Glomerular endothelial cell (primary cell): ENCODE measurements around the gene PLCL1. TPM values are rescaled to one million over a fixed set of nuclear protein-coding genes. Genes with fewer than 3 reads are reported as not detected.
"Not testable (repeated sequence)": the region's sequence is repeated elsewhere in the genome, so short reads cannot be mapped to it uniquely, and the experiment has no call there.

Source experiments
- DNase-seq: peaks from one replicate; pipeline ENCODE4 v3.0.0-alpha.2; 2011; ENCODE audit warnings: low read depth, low spot score; ENCODE audit errors: extremely low read depth
- total RNA-seq: library from RNA; depleted of rRNA; stranded (reverse); fragments of >200 nt; gene quantifications from 2 replicates; pipeline ENCODE4 v1.2.3, GENCODE V29; 2015

The PLCL1 gene
- total RNA-seq, 1 donor from 2014 or later: 5.3 TPM

DNA sequence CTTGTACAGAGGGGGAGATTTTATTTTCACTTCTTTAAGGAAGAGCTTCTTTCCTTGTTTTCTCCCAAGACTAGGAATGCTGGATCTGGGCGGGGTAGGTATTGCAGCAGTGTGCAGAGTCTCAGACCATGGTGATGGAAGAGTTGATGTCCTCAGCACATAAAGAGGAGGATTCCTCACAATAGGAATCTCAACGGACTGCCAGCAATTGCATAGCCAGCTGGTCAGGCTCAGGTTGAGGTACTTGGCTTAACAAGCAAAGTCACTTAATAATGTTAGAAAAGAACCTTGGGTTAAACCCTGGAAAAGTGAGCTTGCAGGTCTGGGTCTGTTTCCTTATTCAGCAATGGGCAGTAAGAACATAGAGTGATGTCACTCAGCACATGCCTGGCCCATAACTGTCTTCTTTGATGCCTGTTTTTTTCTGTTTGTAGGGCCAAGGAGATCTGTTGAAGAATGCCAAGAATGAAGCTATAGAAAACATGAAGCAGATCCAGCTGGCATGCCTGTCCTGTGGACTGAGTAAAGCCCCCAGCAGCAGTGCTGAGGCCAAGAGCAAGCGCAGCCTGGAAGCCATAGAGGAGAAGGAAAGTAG is 342.1 kb downstream of the PLCL1 start:
- DNase-seq: no peak

DNA sequence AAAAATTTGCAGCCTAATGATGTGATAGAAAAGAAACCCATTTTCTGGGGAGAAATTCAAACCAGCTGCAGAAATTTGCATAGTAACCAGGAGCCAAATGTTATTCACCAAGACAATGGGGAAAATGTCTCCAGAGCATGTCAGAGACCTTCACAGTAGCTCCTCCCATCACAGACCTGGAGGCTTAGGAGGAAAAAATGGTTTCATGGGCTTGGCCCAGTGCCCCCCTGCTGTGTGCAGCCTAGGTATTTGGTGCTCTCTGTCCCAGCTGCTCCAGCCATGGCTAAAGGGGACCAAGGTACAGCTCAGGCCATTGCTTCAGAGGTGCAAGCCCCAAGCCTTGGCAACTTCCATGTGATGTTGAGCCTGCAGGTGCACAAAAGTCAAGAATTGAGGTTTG is 352.9 kb downstream of the PLCL1 start:
- no peak for DNase-seq

DNA sequence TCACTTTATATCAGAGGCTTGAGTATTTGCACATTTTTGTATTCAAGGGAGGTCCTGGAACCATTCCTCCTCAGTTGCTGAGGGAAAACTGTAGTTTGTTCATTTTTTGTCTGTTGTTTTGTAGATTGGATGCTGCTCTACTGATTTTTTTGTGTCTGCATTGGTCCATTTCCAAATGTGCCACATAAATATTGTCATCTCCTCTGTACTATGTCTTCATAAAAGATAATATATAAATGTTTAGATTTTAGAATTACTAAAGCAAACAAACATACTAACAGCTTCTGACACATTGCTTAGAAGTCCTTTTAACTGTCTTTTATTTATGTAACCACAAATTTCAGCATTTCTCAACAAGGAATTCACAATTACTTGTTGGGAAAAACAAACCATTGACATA is 356.8 kb downstream of the PLCL1 start:
- no peak for DNase-seq

DNA sequence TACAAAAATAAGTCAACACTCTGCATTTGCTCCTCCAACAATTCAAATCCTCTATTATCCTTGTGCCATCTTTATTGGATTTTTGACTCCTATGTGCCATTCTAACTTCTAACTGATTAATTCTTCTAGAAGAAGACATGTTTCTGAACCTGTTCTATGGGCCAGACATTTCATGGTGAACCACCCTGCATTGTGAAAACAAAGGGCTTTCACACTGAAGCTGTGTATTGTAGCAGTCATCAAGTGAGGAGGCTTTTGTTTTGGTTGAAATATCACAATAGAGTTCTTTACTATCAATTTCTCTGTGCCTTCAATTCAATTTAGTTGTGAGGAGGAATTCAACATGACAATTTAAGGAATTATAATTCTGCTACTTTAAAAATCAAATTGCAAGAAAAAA is 357.9 kb downstream of the PLCL1 start:
- no peak for DNase-seq

DNA sequence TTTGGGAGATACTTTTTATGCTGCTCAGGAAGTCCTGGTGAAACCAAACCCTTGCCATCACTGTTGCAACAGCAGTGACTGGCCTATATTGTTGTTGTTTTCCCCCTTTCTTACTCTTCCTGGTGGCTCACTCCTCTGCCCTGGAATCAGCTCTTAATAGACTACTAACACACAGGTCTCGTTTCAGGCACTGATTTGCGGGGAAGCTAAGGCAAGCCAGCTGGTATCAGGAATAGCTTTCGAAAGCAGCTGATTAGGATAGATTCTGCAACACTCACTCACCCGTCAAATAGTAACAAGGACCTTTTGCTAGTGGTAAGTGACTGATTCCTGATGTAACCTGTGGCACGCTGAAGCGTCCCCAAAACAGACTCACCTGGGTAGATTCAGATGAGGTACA is 360.4 kb downstream of the PLCL1 start:
- DNase-seq: no peak

DNA sequence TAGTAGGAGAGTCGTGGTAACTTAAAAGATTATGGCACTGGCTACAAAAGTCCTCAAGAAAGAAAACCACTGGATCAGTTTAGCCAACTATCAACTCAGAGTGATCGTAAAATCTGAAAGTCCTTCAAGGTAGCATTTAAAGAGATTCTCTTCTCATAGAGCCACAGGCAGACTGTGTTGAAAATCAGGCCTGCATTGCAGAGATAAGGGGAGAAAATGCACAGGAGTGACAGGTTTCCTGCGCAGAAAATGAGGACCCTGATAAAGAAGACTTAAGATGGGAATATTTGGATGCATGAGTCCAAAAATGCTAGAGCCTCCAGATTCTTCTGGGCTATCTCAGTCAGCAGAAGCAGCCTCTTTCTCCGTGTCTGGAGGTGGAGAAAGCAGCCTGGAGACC is 360.9 kb downstream of the PLCL1 start:
- DNase-seq: no peak

DNA sequence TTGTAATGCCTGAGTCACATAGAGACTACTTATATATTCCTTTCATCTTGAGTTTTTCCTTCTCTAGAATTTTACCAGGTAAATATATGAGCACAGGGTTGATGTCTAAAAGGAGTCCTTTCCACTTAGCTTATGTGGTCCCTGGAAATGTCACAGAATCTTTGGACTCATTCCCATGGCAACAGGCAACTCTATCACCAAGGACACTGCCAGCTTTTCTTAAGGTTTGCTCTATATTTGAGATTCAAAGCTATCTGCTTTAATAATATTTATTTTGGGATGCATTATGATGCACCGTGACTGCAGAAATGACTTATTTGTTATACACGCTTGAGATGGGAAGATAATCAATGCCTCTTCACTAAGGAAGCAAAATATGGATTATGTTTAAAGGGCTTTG is 363.0 kb downstream of the PLCL1 start:
- DNase-seq: no peak

DNA sequence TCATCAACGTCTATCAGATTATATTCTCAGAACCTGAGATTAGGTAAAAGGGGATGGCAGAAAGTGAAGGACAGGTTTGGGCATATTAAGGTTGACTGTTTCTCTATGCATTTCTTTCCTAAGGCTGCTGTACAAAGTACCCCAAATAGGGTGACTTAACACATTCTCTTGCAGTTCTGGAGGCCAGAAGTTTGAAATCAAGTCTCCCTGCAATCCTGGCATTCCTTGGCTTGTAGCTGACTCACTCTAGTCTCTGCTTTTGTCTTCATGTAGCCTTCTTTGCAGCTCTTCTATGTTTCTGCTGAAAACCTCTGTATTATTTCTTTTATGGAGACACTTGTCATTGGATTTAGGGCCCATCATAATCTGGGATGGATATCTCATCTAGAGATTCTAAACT is 364.3 kb downstream of the PLCL1 start:
- DNase-seq: no peak

DNA sequence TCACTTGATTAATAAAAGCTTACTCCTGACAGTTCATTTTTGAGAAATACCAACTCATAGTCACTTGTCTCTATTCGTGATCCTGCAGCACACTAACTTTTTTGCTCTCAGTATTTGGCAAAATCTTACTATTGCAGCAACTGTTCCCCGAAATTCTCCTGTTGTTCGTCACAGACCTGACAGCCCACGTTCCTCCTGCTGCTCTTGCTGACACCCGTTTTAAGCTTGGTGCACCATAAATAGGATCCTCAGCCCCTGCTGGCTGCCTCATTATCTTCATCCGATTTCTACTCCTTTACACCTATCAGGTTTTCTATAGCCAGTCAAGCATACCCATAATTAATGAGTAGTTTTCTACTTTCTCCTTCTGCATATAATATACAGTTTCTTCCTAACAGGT is 368.8 kb downstream of the PLCL1 start:
- no peak for DNase-seq

DNA sequence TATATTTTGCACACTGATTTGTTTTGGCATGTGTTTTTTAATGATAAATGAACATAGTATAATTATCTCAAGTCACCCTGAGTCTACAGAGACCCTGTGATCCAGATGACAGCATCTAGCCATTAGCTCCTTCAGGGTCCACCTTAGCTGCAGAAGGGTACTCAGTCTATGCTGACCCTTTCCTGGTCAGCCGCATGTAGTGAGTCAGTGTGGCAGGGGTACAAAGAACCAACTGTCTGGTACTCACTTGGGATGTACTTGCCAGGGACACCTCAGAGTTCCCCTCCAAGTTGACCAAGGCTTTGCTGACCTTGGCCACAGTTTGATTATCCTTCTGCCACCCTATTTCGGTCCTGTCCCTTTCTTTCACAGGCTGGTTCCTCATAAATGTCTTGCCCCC is 369.5 kb downstream of the PLCL1 start:
- DNase-seq: no peak

DNA sequence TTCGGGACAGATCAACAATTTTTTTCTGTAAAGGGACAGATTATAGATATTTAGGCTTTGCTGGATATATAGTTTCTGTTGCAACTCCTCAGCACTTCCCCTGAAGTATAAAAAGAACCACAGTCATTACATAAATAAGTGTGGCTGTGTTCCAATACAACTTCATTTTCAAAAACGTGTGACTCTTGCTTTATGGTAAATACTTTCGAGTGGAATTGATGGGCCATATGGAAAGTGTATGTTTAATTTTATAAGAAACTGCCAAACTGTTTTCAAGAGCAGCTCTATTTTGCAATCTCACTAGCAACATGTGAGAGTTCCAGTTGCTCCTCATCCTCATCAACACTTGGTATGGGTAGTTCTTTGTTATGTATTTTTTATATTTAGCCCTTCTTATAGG is 370.9 kb downstream of the PLCL1 start:
- DNase-seq: no peak

DNA sequence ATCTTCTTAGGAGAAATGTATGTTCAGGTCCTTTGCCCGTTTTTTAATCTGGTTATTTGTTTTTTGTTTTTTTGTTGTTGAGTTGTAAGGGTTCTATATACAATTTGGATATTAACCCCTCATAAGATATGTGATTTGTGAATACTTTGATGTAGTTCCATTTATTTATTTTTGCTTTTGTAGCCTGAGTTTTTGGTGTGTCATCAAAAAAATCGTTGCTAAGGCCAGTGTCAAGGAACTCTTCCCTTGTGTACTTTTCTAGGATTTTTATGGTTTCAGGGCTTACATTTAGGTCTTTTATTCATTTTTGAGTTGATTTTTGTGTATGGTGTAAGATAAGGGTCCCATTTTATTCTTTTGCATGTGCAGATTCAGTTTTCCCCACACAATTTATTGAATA is 372.6 kb downstream of the PLCL1 start:
- no peak for DNase-seq

DNA sequence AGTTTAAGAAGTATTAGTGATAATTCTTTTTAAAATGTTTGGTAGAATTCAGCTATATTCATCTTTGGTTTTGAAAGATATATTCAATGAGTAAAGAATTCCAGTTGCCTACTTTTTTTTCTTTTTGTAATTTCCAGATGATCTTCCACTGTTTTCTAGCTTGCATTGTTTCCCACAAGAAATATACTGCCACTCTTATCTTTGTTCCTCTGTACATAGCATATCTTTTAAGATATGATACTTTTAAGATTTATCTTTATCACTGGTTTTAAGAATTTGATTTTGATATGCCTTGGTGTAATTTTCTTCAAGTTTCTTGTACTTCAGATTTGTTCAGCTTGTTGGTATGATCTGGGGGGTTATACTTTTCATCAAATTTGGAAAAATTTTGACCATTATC is 374.4 kb downstream of the PLCL1 start:
- DNase-seq: no peak

DNA sequence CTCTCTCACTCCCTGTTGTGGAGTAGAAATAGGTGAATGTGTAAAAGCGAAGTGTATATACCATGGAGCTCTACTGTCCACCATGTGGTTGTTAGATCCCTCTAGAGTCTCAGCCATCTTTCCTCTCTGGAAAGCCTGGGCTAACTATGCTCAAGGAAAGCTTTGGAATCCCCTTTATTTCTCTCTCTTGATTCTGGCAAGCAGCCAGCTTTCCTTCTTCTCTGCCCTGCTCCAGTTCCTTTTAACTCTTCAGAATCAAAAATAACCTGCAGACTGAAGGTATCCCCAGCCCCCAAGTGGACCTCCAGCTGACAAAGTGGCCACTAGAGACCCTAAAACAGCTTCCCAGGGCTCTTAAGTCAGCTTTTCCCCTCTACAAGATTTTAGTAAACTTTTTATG is 381.9 kb downstream of the PLCL1 start:
- no peak for DNase-seq

DNA sequence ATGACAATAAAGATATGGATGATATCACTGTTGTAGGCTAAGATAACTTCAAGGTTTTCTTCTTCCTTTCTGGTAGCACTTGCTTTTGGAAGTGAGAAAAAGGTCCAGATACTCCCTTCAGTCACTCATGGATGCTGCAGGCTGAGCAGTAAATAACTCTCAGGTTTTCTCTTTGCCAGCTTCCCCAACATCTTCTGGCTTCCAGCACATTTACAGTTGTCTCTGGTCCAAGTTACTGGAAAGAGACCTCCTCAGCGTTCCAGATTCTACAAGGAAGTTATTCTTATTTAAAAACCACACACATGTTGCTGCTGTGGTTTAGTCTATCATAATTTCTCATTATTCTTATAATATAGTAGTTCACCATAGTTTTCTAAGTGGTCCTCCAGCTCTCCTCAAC is 383.4 kb downstream of the PLCL1 start:
- DNase-seq: no peak

DNA sequence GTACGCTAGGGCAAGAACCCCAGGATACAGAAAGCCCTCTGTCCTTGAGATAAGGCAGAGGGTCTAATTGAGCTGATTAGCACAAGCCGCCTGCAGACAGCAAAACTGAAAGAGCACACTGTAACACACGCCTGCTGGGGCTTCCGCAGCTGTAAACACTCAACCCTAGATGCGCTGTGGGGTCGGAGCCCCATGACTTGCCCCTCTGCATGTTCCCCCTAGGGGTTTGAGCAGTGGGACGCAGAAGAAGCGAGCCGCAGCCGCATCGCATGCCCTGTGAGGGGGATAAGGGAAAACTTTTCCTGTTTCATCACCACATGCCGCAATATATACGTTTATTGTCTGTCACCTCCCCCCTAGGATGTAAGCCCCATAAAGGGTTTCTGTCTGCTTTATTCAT is 384.6 kb downstream of the PLCL1 start:
- no peak for DNase-seq

DNA sequence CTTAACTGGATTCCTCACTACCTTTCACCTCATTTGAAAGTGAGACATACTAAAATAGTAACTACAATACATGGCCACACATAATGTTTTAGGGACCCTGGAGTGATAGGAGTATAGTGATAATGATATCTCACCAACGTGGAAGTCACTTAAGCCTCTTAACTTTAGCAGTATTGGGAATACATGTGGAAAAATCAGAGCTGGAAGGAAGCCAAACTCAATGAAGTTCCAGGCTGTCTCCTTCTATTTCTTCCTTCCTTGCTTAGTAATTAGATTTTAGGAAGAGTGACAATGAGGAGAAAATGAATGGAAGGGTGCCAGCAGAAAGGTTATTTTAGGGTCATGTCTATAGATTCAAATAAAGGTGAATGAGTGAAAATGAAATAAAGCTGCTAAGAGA is 387.3 kb downstream of the PLCL1 start:
- no peak for DNase-seq

DNA sequence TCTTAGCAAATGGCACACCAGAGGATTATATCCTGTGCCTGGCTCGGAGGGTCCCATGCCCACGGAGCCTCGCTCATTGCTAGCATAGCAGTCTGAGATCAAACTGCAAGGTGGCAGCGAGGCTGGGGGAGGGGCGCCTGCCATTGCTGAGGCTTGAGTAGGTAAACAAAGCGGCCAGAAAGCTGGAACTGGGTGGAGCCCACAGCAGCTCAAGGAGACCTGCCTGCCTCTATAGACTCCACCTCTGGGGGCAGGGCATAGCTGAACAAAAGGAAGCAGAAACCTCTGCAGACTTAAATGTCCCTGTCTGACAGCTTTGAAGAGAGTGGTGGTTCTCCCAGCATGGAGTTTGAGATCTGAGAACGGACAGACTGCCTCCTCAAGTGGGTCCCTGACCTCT is 392.2 kb downstream of the PLCL1 start:
- not testable (repeated sequence) for DNase-seq

Other genes starting within 250 kb of the PLCL1 start
- 4.6 and 6.3 TPM in 2 replicates for gene RFTN2, start 129.0 kb upstream of the PLCL1 start, total RNA-seq
- 4.4 and 8.0 TPM in 2 replicates for gene MARS2, start 99.2 kb upstream of the PLCL1 start, total RNA-seq
- not detected in 2 replicates for gene BOLL, start 19.3 kb upstream of the PLCL1 start, total RNA-seq